ENCODE results near the gene SHISA4.

DNA sequence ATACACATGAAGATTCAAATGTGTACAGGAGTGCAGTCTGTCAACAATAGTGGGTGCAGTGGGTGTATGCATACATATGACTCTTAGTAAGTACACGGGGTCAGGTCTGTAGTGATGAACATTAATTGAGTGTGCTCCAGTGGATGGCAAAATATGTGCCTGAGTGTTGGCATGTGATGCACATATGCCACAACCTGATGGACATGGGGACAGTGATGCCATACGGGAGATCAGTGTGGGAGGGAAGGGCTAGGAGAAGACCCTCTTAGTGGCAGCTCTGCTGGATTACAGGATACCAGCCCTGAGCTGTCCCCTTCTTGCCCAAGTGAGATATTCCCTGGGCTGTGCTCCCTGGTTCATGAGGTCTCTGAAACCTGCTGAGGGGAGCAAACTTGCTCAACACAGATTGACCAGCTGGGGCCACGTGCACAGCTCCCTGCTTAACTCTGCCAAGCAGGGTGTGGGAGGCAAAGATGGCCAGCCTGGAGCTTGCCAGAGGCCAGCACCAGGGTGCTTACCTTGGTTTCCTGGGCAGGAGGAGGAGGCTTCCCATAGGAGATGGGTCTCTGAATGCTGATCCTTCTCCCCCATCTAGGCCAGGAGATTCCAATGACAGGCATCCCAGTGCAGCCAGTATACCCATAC, 2.2 kb downstream of the SHISA4 start:
- TF ChIP-seq POLR2AphosphoS5 (IDR thresholded peaks at IDR 0.05; ENCODE audit: low read depth, low read length) (no peak), SIN3A (IDR thresholded peaks at IDR 0.05; ENCODE audit: borderline replicate concordance, insufficient read depth, low read length) (no peak), TAF1 (IDR thresholded peaks at IDR 0.05; ENCODE audit: borderline replicate concordance, insufficient read depth, low read length) (no peak)
